A204.1 (cell line): ENCODE measurements around the gene STIL.
"Not testable (repeated sequence)": the region's sequence is repeated elsewhere in the genome, so short reads cannot be mapped to it uniquely, and the experiment has no call there.

Source experiments
- FAIRE-seq: peaks from 2 replicates; lab custom pipeline; 2012; peaks lifted over from hg19 to GRCh38; lab: Jason Lieb, UNC

The STIL gene

GRCh38 chr1:47219590-47220220 is 94.2 kb downstream of the STIL start:
- no peak for FAIRE-seq

DNA sequence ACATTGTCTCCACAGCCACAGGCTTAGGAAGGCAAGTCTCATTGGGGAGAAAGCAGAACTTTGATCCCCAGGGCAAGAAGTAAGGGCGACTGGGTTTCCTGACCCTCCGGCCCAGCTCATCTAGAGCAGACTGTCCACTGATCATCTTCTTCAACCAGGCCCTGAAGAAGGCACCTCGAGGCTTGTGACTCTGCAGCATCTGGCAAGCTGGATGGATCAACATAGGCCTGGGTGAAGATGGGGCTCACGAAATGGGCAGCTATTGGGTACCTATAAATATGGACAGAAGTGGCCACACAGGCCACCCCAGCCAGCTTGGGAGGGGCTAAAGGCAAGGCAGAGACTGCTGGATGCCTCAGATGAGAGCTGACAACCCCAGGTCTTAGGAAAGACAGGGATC is 94.9 kb downstream of the STIL start:
- no peak for FAIRE-seq

DNA sequence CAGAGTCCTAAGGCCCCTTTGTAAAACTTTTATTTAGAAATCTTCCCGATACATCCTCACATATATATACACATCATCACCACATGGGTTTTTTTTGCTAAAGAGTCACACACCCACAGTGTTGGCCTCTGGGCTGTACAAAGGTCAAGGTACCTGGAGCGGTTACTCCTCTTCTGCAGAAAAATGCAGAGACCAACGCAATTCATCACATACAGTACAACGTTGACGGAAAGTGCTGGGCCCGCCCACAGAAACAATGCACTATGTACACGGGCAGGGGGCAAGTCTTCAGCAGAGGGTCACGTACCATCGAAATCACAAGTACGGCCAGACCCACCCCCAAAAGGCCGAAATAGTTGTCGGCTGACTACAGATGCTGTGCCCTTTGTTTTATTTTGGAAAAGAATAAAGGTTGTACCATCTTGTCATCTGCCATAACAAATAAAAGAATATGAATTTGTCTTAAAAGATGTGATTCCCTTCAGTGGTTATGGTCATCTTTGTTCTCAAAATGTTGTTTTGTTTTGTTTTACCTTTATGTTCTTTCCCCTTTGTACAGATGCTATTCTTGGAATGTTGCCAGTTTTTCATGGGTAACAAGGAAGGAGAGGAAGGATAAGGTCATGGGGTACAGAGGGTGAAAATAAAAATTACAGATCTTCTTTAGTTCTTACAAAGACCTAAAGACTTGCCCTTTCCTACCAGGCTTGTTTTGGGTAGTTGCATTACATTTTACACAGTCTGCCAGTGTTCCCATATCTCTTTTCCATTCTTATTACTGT is 97.5 kb downstream of the STIL start:
- FAIRE-seq, result no peak

GRCh38 chr1:47215713-47216112 is 98.2 kb downstream of the STIL start:
- FAIRE-seq, result no peak

- FAIRE-seq, result no peak
Measured at GRCh38 chr1:47214549-47214948, 99.4 kb downstream of the STIL start.

GRCh38 chr1:47213230-47213963 is 100.5 kb downstream of the STIL start:
- FAIRE-seq, result no peak

DNA sequence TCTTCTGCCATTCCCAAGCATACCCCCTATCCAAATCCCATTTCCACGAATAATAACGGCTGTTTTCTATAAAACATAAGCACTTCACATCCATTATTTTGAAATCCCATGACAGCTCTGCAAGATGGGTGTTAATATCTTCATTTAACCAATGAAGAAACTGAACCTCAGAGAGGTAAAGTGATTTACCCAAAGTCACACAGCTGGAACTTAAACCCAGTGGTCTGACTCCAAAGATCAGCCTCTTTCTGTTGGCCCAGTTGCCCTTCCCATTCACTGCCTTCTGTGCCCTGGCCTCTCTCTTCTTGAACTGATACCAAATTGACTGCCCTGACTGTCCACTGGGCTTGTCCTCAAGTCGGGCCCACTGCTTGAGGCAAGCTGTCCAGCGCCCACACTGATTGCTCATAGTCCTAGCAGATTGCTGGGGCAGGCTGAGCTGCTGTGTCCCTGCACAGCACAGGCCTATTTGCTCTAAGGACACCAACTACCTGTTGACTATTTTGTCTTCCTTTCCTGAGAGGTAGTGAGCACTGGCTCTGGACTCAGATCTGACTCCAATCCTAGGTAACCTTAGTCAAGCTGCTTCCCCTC is 101.2 kb downstream of the STIL start:
- FAIRE-seq, result no peak

DNA sequence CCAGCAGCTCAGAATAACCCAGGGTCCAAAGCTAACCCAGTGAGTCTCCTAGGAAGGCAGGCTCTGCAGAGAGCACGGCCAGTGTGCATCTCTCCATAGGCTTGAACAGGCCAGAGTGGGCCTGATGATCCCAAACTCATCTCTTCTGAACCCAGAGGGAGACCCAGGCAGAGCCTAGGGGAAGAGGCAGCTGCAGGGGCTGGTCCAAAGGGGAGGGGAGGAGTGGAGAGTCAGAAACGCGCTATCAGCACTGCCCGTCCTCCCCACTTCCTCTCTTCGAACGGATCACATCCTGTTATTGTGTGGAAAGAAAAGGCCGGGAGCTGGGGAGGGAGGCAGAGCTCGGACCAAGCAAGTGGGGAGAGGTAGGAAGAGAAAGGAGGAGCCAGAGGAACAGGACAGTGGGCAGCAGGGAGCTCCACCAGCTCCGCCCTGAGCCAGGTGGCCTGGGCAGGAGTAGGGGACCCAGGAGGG is 102.1 kb downstream of the STIL start:
- no peak for FAIRE-seq

DNA sequence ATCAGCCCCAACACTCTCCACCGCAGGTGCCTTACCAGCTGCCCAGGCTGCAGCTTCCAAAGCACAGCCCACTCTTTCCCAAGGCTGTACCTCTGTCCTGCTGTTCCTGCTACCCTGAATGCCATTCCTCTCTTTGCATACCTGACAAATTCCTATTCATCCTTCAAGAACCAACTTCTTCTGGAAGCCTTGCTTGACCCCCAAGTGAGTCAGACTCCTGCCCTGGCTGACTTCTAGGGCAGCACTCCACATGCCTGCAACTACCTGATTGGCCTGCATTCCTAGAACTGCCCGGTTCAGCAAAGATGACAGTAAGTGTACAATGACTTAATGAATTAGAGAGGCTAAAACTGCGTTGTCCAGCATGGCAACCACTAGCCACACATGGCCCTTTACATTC is 103.3 kb downstream of the STIL start:
- no peak for FAIRE-seq

DNA sequence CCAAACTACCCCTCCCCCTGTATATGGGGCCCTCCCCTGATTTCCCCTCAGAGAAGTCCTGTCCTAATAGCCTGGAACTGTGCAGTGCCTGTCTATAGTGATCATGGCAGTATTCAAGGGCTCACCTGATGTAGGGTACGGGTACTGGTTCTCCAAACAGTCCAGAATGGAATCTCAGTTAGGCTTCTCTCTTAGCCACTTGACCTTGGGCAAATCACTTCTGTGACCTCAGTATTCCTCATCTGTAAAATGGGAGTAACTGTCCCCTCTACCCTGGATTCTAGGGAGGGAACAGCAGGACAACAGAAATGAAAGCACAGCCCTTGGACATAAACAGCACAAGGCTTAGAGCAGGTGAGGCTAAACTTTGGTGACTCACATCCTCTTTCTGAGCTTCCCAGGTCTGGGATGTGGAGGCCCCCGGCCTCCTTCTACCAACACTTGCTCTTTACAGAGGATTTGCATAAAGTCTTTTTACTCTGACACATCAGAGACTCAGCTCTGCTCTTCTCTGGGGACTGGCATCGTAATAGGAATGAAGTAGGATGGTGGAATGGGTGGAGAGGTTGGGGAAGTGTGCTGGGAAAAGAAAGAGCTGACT is 104.1 kb downstream of the STIL start:
- no peak for FAIRE-seq

DNA sequence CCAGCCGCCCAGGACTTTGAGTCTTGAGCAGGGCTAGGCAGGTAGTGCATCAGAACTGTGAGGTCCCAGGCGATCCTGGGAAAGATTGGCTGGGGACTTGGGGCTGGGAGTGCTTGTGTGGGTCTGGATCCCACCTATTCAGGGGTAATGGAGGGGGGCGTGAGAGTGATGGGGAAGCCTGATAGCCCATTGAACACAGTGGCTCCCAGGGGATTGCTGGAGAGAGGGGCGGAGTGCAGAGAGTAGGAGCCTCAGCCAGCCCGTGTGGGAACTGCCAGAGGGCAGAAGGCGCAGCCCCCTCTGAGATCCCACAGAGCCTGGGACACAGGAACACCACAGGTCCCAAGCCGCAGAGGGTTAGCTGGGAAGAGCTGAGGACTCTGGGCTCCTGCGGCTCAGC is 104.9 kb downstream of the STIL start:
- FAIRE-seq, result no peak

GRCh38 chr1:47208374-47208850 is 105.5 kb downstream of the STIL start:
- no peak for FAIRE-seq

DNA sequence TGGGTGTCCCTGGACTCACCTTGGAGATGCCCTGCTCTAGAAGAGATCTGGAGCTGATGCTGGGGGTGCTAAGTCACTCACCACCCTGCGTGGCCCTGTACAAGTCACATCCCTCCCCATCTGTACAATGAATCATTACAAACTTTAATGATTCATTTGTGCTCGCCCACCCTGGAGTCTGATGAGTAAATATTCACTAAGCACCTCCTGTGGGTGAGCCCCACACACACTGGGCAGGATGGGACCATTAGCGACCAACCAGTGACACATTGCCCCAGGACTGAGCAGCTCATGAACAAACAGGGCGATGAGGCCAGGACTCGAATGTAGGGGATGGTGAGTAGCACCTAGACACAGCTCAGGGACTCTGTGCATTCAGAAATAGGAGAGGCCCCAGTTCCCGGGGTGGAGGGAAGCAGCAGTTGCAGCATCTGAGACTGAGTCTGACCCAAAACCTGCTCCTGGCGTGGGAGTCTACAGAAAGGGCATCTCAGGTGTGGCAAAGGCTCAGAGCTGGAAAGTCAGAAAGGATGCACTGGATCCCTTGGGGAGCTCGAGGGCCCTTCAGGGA is 106.1 kb downstream of the STIL start:
- FAIRE-seq, result no peak

GRCh38 chr1:47205918-47206317 is 108.0 kb downstream of the STIL start:
- FAIRE-seq, result no peak

GRCh38 chr1:47203504-47203903 is 110.4 kb downstream of the STIL start:
- FAIRE-seq, result not testable (repeated sequence)

GRCh38 chr1:47201179-47201578 is 112.8 kb downstream of the STIL start:
- no peak for FAIRE-seq
